ENCODE results near the gene CASR.

- TF ChIP-seq CTCF (IDR thresholded peaks at IDR 0.05) (no peak), POLR2A (IDR thresholded peaks at IDR 0.05) (no peak)
Observed at GRCh38 chr3:122269045-122269444, 85.6 kb downstream of the CASR start.

All from esophagus squamous epithelium (tissue), 4 donors.